ENCODE results near the gene ATXN7L1. TPM values are rescaled to one million over a fixed set of nuclear protein-coding genes. Genes with fewer than 3 reads are reported as not detected.

The ATXN7L1 gene
- total RNA-seq, 1 experiment from 2014 or later = 38.5 TPM

DNA sequence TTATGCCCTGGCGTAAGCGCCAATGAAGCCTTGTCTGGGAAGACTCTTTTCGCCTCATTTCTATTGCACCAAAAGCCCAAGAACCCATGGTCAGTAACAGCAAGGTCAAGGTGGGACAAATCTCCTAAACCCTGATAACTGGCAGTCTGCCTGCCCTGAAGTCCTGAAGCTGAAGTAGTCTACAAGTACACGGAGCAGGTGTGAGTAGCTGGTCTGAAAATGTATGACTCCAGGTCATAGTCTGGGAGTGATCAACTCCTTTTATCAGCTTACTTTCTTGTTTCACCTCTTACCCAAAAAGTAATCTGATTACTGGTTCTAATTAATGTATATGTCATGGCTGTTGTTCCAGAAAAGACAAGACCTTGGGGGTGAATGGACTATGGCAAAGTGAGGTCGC is 187.8 kb downstream of the ATXN7L1 start:
- ChIA-PET CTCF (interaction anchor here (0.8 to 2.6 kb wide), 37 partner anchors 9 to 424 kb away, joined by 3 to 35 read pairs (median 5); no protein-coding TSS in a partner anchor), POLR2A (interaction anchor here (0.5 to 1.4 kb wide), 5 partner anchors 9 to 188 kb away, joined by 3 to 13 read pairs (median 5); partner anchors contain the start of gene ATXN7L1)
- no peaks in the 10 kb centered on the region for H3K9me3 Mint-ChIP-seq
- H3K4me3 Mint-ChIP-seq = peak overlapping the region; percentile 48
- H3K27ac Mint-ChIP-seq = peak overlapping the region; percentile 99
- ATAC-seq (no peak), DNase-seq (ENCODE audit: low spot score) (no peak)
- peaks cover 84% of the 10 kb centered on the region for H3K4me1 Mint-ChIP-seq
- H3K27me3 Mint-ChIP-seq (ENCODE audit: low read depth) = no peaks in the 10 kb centered on the region
- peaks cover 16% of the 10 kb centered on the region for H3K36me3 Mint-ChIP-seq
- TF ChIP-seq HMGA2 (CRISPR knock-in tag; IDR thresholded peaks at IDR 0.05) = no peak

- Mint-ChIP-seq H3K4me3 (no peak overlapping the region), H3K9me3 (no peaks in the 10 kb centered on the region), H3K27ac (no peak overlapping the region), H3K27me3 (ENCODE audit: low read depth) (no peaks in the 10 kb centered on the region), H3K36me3 (peaks cover 13% of the 10 kb centered on the region), H3K4me1 (peaks cover 86% of the 10 kb centered on the region)
- ChIA-PET POLR2A (no interaction called here), CTCF (interaction anchor here (1.0 to 1.2 kb wide), 2 partner anchors 28 to 29 kb away, joined by 3 read pairs; no protein-coding TSS in a partner anchor)
- ATAC-seq (no peak), DNase-seq (ENCODE audit: low spot score) (no peak)
- TF ChIP-seq ZNF532 (CRISPR knock-in tag; IDR thresholded peaks at IDR 0.05; ENCODE audit: borderline replicate concordance) (no peak), RORB (CRISPR knock-in tag; IDR thresholded peaks at IDR 0.05) (no peak), NR1H2 (CRISPR knock-in tag; IDR thresholded peaks at IDR 0.05) (no peak), ZBTB21 (CRISPR knock-in tag; IDR thresholded peaks at IDR 0.05; ENCODE audit: borderline replicate concordance) (no peak), CBFB (CRISPR knock-in tag; IDR thresholded peaks at IDR 0.05; ENCODE audit: low read depth) (no peak), ARID4B (CRISPR knock-in tag; IDR thresholded peaks at IDR 0.05; ENCODE audit: borderline replicate concordance) (no peak), HMGA2 (CRISPR knock-in tag; IDR thresholded peaks at IDR 0.05) (no peak), TEAD4 (CRISPR knock-in tag; IDR thresholded peaks at IDR 0.05) (no peak), FOXJ3 (CRISPR knock-in tag; IDR thresholded peaks at IDR 0.05; ENCODE audit: borderline replicate concordance) (no peak), CTCF (IDR thresholded peaks at IDR 0.05) (no peak), GRHL2 (CRISPR knock-in tag; IDR thresholded peaks at IDR 0.05; ENCODE audit: insufficient replicate concordance, severe bottlenecking) (no peak), CDX4 (CRISPR knock-in tag; IDR thresholded peaks at IDR 0.05; ENCODE audit: borderline replicate concordance) (no peak), AR (CRISPR knock-in tag; IDR thresholded peaks at IDR 0.05) (no peak), AFF4 (CRISPR knock-in tag; IDR thresholded peaks at IDR 0.05; ENCODE audit: borderline replicate concordance) (no peak)
- TF ChIP-seq, protein P1, sequence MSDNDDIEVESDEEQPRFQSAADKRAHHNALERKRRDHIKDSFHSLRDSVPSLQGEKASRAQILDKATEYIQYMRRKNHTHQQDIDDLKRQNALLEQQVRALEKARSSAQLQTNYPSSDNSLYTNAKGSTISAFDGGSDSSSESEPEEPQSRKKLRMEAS (CRISPR knock-in tag; IDR thresholded peaks at IDR 0.05) = no peak
Measured at GRCh38 chr7:105685161-105685560, 191.2 kb downstream of the ATXN7L1 start.
